HepG2 (cell line): ENCODE results near the gene KLF16. TPM values are rescaled to one million over a fixed set of nuclear protein-coding genes. Genes with fewer than 3 reads are reported as not detected.

ENCODE experiments used
- ARID2 ChIP-seq: sonication (generic); formaldehyde crosslinking; IDR thresholded peaks from 2 replicates; pipeline ENCODE4 v1.8.1; 2022; ENCODE audit warnings: mild to moderate bottlenecking, missing genetic modification reagents, borderline replicate concordance
- CERS6 ChIP-seq: sonication (generic); formaldehyde crosslinking; IDR thresholded peaks from 2 replicates; pipeline ENCODE4 v1.5.0; 2020; ENCODE audit warnings: missing genetic modification reagents
- EEA1 ChIP-seq: sonication (generic); formaldehyde crosslinking; IDR thresholded peaks from 2 replicates; pipeline ENCODE4 v1.5.1; 2020; ENCODE audit warnings: mild to moderate bottlenecking, missing genetic modification reagents, borderline replicate concordance
- GFI1 ChIP-seq: sonication (generic); formaldehyde crosslinking; IDR thresholded peaks from 2 replicates; pipeline ENCODE4 v1.5.0; 2020; ENCODE audit warnings: missing genetic modification reagents, mild to moderate bottlenecking, borderline replicate concordance
- HNF4A ChIP-seq: sonication (generic); formaldehyde crosslinking; IDR thresholded peaks from 2 replicates; pipeline ENCODE4 v1.4.0; 2020; ENCODE audit warnings: missing genetic modification reagents
- HNRNPLL ChIP-seq: fragments of 200-400 bp; formaldehyde crosslinking; IDR thresholded peaks from 2 replicates; pipeline ENCODE4 v1.6.1; 2017; ENCODE audit warnings: mild to moderate bottlenecking, low read depth, low read length; ENCODE audit not compliant: poor library complexity, severe bottlenecking
- MZF1 ChIP-seq: sonication (generic); formaldehyde crosslinking; IDR thresholded peaks from 2 replicates; pipeline ENCODE4 v1.8.1; 2023; ENCODE audit warnings: mild to moderate bottlenecking, missing genetic modification reagents, borderline replicate concordance
- PAWR ChIP-seq: sonication (generic); formaldehyde crosslinking; IDR thresholded peaks from 2 replicates; pipeline ENCODE4 v1.4.0; 2020; ENCODE audit warnings: missing genetic modification reagents, mild to moderate bottlenecking, borderline replicate concordance
- POLR2G ChIP-seq: fragments of 200-400 bp; formaldehyde crosslinking; IDR thresholded peaks from 2 replicates; pipeline ENCODE4 v1.6.1; 2018; ENCODE audit warnings: mild to moderate bottlenecking, low read depth, low read length, moderate library complexity
- SRSF4 ChIP-seq: fragments of 200-400 bp; formaldehyde crosslinking; IDR thresholded peaks from one replicate; pipeline ENCODE4 v1.6.1; 2018; ENCODE audit warnings: mild to moderate bottlenecking, low read depth, low read length, moderate library complexity; ENCODE audit not compliant: poor library complexity, severe bottlenecking
- ZBTB43 ChIP-seq: sonication (generic); formaldehyde crosslinking; conservative IDR thresholded peaks from 2 replicates; pipeline ENCODE4 v1.4.0; 2020; ENCODE audit warnings: missing genetic modification reagents
- ZFX ChIP-seq: sonication (generic); formaldehyde crosslinking; IDR thresholded peaks from 2 replicates; pipeline ENCODE4 v1.4.0; 2020; ENCODE audit warnings: mild to moderate bottlenecking, low read depth, missing genetic modification reagents, moderate library complexity
- ZIK1 ChIP-seq: sonication (generic); formaldehyde crosslinking; IDR thresholded peaks from 2 replicates; pipeline ENCODE4 v1.5.0; 2020; ENCODE audit warnings: mild to moderate bottlenecking, low read depth, missing genetic modification reagents, borderline replicate concordance
- polyA plus RNA-seq, 8 experiments: library from polyadenylated mRNA; depleted of rRNA in 3 of 8; stranded (reverse) in 7 of 8; unstranded in 1 of 8; fragments of >200 nt; fragmentation: Illumina TruSeq in 4 of 8; extraction: Trizol in 4 of 8; gene quantifications; 2 replicates each; pipeline versions ENCODE4 v1.2.1 to v1.2.3, GENCODE V29; 2011 to 2016; ENCODE audit warnings: low read depth in 4 of 8, missing spikeins in 1 of 8, mixed read lengths in 1 of 8; ENCODE audit not compliant: insufficient read depth in 1 of 8
- total RNA-seq, 5 experiments: library from RNA; depleted of rRNA; stranded (reverse); fragments of >200 nt; fragmentation: Illumina TruSeq; extraction: Trizol; gene quantifications; 2 replicates each; pipeline ENCODE4 v1.2.3, GENCODE V29; 2016; ENCODE audit warnings: low read depth in 1 of 5
- TF ChIP-seq, protein P1 (sequence below): sonication (generic); formaldehyde crosslinking; IDR thresholded peaks from 2 replicates; pipeline ENCODE4 v1.4.0; 2020; ENCODE audit warnings: mild to moderate bottlenecking, missing genetic modification reagents
- TF ChIP-seq, protein P2 (sequence below): sonication (generic); formaldehyde crosslinking; IDR thresholded peaks from 2 replicates; pipeline ENCODE4 v1.8.0; 2022; ENCODE audit warnings: mild to moderate bottlenecking, missing genetic modification reagents; ENCODE audit not compliant: insufficient replicate concordance
- TF ChIP-seq, protein P3 (sequence below): IDR thresholded peaks from 2 replicates; pipeline ENCODE4 v1.6.1; 2012; ENCODE audit warnings: inconsistent platforms
- TF ChIP-seq, protein P4 (sequence below): sonication (generic); formaldehyde crosslinking; IDR thresholded peaks from 2 replicates; pipeline ENCODE4 v1.8.0; 2022; ENCODE audit warnings: mild to moderate bottlenecking, missing genetic modification reagents, moderate library complexity

The KLF16 gene
- total and polyA plus RNA-seq, 2 of the 13 experiments (the other 11 are each of a cell fraction or from before 2014, with no cell fraction given), result 3.5 to 6.7 TPM

DNA sequence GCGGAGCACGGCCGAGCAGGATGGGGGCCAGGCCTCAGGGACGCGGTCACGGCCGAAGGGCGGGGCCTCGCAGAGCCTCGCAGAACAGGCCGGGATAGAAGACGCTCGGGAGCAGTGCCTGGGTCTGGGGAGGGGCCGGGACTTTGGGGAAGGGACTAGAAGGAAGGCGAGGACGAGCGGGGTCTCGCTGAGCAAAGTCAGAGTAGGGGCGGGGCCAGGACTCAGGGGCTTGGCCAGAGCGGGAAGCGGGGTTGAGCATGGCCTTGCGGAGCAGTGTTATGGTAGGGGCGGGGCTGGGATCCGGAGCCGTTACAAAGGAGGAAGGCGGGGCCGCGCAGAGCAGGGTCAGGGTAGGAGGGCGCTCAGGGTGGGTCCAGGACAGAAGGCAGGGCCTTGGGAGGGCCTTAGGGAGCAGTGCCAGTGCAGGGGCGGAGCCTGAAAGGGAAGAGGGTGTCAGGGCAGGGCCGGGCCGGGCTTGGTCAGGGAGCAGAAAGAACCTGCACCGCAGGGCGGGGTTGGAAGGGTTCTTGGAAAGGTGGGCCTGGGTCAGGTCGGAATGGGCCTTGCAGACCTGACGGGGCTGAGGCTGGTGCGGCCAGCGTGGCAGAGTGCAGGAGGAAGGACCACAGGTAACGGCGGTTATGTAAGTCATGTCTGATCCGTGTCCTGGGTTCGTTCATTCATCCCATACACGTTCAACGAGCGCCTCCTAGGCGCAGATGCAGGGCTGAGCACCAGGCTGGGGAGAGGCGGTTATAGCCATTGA is 50.8 kb downstream of the KLF16 start (continued):
- TF ChIP-seq ZBTB43 (CRISPR knock-in tag) (no peak), ZFX (CRISPR knock-in tag) (peak; percentile 81), CERS6 (no peak), EEA1 (CRISPR knock-in tag) (no peak), PAWR (CRISPR knock-in tag) (no peak), SRSF4 (no peak), MZF1 (CRISPR knock-in tag) (no peak), GFI1 (CRISPR knock-in tag) (no peak), ARID2 (CRISPR knock-in tag) (no peak), HNF4A (CRISPR knock-in tag) (peak; percentile 21; the same call in 1 of the 2 replicates), ZIK1 (CRISPR knock-in tag) (no peak; the same call in 1 of the 2 replicates), HNRNPLL (peak; percentile 66), POLR2G (peak; percentile 60)
- TF ChIP-seq, protein P1, sequence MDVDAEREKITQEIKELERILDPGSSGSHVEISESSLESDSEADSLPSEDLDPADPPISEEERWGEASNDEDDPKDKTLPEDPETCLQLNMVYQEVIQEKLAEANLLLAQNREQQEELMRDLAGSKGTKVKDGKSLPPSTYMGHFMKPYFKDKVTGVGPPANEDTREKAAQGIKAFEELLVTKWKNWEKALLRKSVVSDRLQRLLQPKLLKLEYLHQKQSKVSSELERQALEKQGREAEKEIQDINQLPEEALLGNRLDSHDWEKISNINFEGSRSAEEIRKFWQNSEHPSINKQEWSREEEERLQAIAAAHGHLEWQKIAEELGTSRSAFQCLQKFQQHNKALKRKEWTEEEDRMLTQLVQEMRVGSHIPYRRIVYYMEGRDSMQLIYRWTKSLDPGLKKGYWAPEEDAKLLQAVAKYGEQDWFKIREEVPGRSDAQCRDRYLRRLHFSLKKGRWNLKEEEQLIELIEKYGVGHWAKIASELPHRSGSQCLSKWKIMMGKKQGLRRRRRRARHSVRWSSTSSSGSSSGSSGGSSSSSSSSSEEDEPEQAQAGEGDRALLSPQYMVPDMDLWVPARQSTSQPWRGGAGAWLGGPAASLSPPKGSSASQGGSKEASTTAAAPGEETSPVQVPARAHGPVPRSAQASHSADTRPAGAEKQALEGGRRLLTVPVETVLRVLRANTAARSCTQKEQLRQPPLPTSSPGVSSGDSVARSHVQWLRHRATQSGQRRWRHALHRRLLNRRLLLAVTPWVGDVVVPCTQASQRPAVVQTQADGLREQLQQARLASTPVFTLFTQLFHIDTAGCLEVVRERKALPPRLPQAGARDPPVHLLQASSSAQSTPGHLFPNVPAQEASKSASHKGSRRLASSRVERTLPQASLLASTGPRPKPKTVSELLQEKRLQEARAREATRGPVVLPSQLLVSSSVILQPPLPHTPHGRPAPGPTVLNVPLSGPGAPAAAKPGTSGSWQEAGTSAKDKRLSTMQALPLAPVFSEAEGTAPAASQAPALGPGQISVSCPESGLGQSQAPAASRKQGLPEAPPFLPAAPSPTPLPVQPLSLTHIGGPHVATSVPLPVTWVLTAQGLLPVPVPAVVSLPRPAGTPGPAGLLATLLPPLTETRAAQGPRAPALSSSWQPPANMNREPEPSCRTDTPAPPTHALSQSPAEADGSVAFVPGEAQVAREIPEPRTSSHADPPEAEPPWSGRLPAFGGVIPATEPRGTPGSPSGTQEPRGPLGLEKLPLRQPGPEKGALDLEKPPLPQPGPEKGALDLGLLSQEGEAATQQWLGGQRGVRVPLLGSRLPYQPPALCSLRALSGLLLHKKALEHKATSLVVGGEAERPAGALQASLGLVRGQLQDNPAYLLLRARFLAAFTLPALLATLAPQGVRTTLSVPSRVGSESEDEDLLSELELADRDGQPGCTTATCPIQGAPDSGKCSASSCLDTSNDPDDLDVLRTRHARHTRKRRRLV (CRISPR knock-in tag), result peak; percentile 60; the same call in 1 of the 2 replicates
- TF ChIP-seq, protein P2, sequence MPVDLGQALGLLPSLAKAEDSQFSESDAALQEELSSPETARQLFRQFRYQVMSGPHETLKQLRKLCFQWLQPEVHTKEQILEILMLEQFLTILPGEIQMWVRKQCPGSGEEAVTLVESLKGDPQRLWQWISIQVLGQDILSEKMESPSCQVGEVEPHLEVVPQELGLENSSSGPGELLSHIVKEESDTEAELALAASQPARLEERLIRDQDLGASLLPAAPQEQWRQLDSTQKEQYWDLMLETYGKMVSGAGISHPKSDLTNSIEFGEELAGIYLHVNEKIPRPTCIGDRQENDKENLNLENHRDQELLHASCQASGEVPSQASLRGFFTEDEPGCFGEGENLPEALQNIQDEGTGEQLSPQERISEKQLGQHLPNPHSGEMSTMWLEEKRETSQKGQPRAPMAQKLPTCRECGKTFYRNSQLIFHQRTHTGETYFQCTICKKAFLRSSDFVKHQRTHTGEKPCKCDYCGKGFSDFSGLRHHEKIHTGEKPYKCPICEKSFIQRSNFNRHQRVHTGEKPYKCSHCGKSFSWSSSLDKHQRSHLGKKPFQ (CRISPR knock-in tag), result no peak
- TF ChIP-seq, protein P3, sequence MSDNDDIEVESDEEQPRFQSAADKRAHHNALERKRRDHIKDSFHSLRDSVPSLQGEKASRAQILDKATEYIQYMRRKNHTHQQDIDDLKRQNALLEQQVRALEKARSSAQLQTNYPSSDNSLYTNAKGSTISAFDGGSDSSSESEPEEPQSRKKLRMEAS, result peak; percentile 61
- TF ChIP-seq, protein P4, sequence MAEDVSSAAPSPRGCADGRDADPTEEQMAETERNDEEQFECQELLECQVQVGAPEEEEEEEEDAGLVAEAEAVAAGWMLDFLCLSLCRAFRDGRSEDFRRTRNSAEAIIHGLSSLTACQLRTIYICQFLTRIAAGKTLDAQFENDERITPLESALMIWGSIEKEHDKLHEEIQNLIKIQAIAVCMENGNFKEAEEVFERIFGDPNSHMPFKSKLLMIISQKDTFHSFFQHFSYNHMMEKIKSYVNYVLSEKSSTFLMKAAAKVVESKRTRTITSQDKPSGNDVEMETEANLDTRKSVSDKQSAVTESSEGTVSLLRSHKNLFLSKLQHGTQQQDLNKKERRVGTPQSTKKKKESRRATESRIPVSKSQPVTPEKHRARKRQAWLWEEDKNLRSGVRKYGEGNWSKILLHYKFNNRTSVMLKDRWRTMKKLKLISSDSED, result no peak
